COLO668 (cell line): ENCODE data around the gene PALMD.

Experiments
- DNase-seq: peaks from one replicate; lab custom pipeline; 2025; ENCODE audit not compliant: unreplicated experiment; lab: John Stamatoyannopoulos, UW

Gene PALMD

DNA sequence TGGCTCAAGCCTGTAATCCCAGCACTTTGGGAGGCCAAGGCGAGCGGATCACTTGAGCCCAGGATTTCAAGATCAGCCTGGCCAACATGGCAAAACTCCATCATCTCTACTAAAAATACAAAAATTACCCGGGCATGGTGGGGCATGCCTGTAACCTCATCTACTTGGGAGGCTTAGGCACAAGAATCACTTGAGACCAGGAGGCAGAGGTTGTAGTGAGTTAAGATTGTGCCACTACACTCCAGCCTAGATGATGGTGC lies 12.0 kb downstream of the PALMD start:
- DNase-seq = no peak

DNA sequence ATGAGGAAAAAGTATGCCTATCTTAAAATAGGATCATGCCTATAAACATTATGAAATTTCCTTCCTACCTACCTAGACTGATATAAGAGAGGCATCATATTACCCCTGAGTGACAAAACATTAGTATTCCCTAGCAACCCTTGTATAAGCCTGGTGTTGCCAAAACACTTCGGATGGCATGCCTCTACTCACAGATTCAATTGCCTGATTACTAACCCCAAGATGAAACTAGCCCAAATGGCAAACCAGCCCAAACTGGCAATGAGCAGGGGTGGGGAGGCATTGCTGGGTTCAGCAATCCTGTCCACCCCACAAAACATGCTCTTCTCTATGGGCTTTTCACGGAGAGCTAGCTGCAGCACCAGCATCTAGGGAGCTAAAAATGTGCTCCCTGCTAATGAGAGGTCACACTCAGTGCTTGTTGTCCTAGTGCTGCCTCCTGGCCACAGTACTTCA lies 13.9 kb downstream of the PALMD start:
- DNase-seq = no peak

DNA sequence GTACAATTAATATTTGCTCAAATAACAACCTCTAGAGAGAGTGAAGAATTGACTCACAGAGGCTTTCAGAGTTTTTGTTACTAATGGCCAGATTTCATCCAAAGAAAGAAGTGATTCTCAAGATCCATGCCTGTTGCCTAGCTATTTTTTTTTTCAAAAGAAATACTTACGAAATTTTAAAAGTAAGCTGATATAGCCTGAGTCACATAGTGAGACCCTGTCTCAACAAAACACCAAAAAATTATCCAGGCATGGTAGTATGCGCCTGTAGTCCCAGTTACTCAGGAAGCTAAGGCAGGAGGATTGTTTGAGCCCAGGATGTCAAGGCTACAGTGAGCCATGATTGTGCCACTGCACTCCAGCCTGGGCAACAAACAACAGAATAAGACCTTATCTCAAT lies 14.6 kb downstream of the PALMD start:
- no peak for DNase-seq

DNA sequence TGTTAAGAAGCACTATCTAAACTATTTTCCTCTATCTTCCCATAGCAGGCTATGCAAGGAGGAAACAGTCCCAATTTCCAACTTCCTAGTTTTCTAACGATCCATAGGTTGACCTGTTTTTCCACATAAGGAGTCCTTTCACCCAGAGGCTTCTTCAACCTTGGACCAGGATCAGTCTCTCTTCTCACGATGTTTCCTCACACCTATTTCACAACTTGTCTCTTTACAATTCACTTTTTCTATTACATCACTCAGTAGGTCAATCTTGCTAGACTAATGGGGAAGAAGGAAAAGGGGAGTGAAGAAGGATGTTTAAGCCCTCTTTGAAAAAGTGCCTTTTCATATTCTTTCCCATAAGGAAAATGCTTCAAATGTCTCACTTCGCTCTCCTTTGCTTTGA lies 15.9 kb downstream of the PALMD start:
- DNase-seq = no peak

DNA sequence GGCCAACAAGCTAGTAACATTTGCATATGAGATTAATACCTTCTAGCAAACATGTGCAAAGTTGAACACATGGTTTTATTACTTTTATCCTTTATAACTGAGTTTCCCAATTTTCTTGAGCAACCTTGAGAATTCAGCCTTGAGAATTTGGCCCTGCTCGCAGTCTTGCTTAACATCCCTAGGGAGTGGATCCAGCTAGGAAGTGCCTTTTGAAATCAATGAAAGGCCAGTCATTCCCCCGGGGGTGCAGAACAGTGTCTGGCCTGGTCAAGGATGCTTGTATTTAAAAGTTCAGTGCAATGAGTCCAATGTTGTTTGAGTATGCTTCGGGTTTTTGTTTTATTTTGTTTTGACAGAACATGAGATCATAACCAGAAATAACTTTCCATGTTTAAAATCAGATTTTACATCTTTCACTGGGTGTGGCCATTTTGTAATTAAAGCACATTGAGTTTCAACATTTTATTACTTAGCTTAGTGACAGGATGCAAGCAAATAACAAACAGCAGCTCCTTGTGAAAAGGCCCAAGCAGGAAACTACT lies 16.7 kb downstream of the PALMD start:
- no peak for DNase-seq

DNA sequence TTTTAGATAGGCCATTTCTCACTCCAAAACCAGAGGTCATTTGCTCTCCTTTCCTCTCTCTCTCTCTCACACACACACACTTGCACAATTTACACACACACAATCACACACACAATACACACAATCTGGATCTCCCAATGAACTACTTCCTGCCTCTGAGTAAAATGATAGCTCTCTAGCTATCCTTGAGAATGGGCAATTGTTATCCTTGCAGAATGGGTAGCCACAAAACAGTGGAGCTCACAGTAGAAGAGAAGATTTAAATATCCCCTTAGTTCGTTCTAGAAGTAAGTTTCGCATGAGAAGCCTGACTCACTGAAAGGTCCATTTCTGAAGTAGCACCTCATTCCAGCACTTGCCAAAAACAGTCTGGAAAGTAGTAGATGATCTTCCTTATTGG lies 17.6 kb downstream of the PALMD start:
- DNase-seq = no peak

DNA sequence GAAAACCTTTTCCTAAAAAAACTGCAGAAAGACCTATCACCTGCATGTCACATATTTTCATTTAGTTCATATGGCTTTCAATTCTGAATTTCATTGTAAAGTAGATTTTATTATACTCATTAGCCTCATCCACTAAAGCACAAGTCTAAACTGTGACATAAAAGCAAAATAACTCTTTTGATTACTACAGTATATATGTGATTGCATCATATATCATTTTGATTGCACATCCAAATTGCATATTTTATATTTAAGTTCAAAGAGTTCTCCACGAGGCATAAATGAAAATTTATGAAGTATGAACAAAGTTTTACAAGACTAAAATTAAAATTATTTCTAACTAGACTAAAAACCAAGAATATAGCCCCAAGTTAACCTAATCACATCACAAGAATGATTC lies 19.3 kb downstream of the PALMD start:
- DNase-seq = no peak

DNA sequence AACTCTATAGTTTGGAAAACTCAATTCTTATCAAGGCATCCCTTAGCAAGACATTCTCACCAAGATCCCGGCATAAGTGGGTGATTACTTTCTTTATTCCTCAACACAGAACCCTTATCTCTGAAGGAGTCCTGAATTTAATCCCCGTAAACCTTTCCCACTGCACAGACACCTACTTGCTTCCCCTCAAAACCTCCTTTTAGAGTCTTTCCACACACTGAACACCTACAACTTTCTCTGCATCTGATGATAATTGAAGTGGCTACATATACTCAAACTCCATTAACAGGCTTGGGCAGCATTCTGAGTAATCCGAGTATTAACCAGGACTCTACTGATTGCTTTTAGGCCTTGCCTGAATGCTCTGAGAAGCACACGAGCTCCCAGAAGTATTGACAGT lies 23.5 kb downstream of the PALMD start:
- DNase-seq = no peak

DNA sequence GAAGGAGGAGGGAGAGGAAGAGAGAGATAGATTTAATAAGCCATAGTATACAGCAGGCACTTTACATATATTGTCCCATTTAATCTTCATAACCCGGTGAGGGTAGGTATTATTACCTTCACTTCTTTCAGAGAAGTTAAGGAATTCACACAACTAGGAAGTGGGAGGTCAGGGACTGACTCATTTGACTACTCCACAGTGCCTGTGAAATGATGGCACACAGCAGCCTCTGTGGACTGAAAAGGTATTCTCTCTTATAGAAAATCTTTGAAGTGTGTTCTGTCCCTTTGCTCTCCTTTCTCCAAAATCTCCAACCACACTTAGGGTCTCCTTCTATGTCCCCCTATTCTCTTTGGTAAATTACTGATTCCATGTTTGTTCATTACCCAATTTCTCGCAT lies 23.9 kb downstream of the PALMD start:
- DNase-seq = no peak

DNA sequence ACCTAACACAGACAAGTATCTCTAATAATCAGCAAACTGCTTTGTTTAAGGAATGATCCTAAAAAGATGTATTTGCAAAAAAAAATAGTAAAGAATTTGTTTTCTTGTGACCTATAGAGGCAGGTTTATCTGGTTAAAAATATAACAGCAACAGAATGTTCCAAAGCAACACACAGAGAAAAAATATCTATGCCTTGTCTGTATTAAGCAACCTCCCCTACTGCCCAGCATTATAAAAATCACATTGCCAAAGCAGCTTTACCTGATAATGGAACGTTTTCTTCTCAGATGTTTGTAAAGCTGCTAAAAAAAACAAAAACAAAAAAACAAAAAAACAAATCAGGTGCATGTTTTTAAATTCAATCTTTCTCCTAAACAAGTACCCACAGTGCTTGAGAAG lies 24.7 kb downstream of the PALMD start:
- DNase-seq = no peak

DNA sequence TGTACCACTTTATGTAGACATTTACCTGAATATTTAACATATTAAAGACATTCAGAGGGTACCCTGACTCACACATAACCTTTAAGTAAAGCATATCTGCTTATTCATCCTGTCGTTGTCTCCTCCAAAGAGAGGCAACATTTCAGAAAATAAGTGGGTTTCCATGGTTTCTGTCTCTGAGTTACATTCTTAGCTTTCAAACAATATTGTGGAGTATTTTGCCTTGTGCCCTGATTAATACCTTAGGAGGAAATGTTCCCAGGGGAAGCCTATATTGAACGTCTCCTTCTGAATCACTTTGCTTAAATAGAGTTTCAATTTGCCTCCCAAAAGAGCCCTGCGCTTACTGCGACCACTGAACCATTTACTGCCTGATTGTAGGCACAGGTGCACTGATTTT lies 26.1 kb downstream of the PALMD start:
- DNase-seq = no peak

DNA sequence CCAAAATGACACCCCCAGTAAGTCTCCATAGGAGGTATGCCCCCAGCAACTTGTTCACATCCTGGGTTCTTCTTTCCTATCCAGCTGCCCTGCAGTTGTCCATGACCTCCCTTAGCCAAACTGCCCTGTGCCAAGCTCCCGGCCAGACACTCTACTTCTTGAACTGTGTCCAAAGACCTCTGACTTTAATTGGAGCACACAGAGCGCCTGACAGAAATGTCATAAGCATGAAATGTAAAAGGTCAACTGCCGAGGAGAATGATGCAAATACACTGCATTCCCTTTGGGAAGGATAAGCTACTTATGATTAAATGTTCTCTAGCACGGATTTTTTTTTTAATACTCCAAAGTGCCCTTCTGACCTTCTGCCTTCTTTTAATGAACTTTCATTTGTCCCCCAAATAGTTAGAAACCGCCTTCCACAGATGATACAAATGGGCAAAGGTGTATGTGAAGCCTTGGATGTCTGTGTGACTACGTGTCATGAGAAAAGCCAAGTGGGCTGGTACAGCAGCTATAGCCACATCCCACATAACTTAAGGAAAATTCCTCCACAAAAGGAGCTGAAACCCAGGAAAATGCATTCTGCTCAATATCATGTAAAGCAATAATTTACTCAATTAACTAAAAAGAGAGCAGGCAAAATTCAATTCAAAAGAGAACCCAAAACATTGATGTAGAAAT lies 26.8 kb downstream of the PALMD start:
- no peak for DNase-seq

DNA sequence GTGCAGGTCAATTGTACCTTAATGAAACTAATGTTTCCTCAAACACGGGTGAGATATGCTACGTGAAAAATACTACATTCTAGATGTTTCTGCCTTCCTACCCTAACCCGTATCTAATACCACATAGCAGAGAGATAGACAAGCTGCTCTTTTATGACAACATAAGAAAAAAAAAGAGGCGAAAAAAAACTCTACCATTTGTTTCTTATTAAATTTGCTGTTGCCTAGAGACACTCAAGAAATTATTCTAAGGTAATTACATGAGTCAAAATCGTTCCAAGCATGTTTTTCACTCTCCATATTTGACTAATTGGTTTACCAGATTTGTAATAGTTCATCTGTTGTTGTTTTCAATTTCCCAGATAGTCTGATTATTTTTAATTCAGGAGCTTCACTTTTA lies 27.4 kb downstream of the PALMD start:
- no peak for DNase-seq

DNA sequence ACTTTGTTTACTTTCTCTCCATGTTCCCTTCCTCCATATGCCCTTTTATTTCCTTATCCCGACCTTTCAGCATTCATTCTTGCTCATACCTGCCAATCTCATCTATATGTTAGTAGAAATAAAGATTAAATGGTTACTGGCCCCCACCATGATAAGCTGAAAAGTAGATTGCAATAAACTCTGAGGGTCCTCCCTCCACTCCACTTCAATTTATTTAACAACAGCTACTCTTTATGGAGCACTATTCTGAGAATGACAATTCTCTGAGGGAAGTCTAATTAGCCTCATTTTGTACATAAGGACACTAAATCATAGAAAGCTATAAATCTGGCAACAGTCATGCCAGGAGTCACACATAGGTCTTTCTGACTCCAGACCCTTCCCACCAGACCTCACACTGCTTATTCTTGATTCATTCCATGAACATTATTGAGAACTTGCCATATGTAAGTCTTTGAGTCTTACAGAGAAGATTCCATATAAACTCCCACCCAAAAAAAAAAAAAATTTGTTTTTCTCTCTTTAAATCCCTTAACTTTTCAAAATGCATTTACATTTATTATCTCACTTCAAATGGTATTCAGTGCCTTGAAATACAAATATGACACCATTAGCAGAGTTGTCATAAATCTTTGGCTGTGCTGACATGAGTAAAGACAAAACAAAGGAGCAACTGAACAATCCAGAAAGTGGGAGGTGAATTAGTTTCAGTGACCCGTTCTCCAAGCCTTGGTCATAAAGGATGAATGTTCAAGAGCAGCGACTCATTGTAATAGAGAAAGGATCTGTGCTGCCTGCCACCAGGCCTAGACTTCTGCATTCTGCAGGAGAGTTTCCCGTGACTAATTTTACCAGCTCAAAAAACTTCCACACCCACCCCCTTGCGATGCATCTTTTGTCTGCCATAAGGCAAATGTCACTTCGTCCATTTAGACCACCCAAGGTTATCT lies 28.5 kb downstream of the PALMD start:
- DNase-seq = no peak

DNA sequence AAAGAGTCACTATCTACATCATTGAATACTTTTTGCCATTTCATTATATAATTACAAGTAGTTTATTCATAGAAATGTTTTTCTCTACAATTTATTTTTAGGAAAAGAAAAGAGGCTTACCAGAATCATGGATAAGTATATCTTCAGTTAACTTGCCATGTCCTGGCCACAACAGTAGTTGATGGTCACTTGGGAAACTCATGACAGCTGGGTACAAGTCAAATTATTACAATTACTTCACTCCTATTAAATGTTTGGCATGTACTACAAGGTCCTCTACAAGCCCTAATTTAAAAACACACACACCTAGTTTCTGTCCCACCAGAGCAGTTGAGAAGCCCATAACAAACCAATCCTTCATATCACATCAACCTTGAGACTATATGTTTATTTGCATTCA lies 29.4 kb downstream of the PALMD start:
- no peak for DNase-seq

DNA sequence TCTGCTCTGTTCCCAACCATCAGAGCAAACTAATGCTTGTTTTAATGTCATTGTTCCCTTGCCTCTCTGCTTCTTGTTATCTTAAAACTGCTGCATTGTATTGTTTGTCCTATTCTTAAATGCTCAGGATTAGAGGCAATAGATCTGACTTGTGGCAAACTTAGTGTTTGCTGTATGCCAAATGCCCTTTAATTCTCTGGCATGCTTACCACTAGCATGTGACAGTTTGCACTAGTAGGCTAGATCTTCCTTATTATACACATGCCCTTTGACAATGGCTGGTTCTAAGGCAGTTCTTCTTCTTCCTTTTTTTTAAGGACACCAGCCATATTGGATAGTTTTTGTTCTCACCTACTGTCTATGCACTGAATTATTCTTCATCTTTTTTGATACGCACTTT lies 30.1 kb downstream of the PALMD start:
- no peak for DNase-seq

DNA sequence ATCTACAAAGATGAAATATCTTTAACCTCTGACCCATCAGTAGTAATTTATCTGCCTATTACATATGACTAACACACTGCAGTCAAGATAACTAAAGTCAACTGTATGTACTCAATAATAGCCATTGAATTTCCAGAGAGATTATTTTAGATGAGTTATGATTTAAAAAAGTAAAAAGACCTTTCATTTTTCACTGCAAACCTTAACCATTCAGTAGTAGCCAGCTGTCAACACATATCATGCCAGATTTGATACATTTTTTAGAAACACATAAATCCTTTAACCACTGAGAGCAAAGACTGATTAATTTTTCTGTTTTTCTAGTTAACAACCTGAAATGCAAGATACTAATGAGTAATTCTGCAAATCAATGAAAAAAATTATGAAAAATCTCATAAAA lies 31.0 kb downstream of the PALMD start:
- no peak for DNase-seq

DNA sequence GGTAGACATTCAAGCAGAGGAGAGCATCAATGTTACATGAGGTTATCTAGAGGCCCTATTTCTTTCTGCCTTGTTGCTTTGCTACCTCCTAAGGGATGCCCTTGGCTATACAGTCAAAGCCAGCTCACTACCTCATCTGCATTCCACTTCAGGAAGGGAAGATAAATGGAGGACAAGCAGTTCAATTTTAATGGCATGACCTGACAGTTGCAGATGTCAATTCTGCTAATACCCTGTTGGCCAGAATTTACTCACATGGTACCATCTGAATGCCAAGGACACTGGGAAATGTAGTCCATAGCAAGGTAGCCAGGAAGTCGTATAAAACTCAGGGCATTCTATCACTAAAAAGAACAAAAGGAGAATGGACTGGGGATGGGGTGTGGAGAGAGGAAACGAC lies 31.5 kb downstream of the PALMD start:
- DNase-seq = no peak

DNA sequence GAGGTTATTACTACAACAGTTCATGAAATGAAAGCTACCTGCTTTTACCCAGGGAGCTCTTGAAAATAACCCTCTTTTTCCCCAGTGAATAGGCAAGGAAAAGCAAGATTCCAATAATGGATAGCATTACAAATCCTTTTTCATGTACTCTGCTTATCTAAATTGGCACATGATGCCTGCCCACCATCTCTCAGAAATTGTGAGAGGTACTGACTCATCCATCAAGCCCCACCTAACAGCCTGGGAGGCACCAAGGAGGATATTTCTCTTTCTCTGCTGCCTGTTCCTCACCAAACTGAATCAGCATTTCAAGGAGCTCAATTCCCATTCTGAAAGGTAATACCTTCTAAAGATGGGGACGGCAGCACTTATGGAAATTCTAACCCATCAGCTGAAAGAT lies 34.4 kb downstream of the PALMD start:
- DNase-seq = no peak

DNA sequence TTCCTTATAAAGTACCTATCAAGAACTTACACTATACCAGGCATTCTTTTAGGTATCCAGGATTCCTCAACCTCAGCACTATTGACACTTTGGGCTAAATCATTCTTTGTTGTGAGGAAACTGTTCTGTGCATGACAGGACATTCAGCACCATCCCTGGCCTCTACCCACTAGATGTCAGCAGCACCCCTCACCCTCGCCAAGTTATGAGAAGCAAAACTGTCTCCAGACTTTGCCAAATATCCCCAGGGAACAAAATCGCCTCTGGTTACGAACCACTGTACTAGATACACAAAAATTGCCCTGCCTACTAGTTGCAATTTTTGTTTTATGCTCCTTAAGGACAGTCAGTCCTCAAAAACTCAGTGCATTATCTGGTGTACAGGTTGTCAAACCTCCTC lies 35.7 kb downstream of the PALMD start:
- no peak for DNase-seq

DNA sequence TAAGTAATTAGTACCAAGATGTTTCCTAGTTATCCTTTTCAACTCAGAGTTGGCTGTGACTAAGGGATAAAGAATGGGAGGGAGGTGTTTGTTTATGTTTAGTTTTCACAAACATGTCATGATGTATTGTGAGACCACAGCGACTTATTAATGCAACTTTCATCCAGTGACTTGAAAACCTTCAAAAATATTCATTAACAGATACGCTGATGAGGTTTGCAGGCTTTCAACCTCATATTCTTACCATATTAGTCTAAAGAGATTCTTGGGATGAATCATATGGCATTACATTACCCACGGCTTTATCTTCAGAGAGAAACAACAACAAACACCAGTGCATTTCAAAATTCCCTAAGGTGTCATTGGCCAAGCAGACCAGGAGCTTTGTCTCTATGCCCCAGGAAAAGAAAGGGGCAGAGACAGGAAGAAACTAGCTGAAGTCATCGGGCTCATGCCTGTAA lies 36.4 kb downstream of the PALMD start:
- no peak for DNase-seq

DNA sequence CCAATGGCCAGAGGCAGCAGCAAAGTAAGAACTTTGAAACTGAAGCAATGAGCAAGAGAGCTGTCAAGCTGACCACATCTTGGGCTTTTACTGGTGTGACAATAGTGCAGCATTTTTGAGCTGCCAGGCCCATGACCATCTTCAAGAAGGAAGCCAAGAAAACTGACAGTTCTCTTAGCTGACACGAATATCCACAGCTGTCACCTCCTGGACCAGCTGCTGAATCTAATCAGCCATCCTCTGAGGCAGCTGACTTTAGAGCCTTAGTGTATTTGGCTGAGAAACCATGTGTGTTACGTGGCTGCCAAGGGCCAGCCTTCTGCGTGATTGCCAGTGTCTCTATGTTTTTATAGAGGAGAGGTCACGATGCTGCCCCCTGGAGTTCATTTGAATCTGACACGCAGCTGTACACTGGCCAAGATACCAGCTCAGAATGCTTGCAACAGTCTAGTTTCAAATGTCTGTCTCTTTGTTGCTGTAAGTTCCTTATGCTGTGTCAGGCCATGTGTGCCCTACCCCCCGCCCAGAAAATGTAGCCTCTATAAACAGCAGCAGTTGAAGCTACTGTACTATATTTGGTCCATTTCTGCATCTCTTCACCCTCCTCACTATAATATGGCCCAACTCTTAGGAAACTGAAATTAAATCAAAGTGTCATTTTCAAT lies 39.7 kb downstream of the PALMD start:
- peak; percentile 54 for DNase-seq
